ENCODE measurements around the gene ZSWIM4. TPM values are rescaled to one million over a fixed set of nuclear protein-coding genes. Genes with fewer than 3 reads are reported as not detected.

ZSWIM4 gene
- total RNA-seq, 1 donor from 2014 or later, result 8.5 TPM

DNA sequence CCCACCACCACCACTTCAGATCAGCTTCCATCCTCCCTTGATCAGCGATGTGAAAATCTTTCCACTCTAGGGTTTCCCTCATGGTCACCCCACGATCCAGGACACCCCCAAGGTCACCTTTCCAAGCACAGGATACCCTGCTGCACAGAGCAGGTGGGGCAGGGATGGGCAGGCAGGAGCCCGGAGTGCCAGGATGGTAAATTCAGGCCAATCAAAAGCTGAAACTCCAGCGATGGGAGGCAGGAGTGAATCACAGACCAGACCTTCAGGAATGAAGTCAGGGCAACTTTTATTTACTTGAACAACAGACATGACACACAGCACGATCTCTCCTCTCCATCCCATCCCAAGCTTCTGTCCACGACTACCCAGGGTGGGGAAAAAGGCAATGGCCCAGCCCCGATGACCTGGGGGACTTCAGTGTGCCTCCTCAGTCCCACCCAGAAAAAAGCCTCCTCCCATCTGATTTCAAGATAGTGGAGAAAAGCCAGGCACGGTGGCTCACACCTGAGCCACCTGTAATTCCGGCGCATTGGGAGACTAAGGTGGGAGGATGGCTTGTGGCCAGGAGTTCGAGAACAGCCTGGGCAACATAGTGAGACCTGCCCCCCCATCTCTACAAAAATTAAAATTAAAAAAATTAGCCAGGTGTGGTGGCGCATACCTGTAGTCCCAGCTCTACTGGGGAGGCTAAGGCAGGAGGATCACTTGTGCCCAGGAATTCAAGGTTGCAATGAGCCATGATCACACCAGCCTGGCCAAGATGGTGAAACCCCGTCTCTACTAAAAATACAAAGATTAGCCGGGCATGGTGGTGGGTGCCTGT, 39.2 kb downstream of the ZSWIM4 start:
- DNase-seq (ENCODE audit: low read depth in 2 of 2), result peak in 1 of 2 donors; percentile 69

GRCh38 chr19:13835791-13836723, 40.8 kb downstream of the ZSWIM4 start:
- DNase-seq (ENCODE audit: low read depth in 2 of 2), result peak in 1 of 2 donors; percentile 40

GRCh38 chr19:13838435-13839129, 43.3 kb downstream of the ZSWIM4 start:
- no peak for DNase-seq (ENCODE audit: low read depth in 2 of 2)

DNA sequence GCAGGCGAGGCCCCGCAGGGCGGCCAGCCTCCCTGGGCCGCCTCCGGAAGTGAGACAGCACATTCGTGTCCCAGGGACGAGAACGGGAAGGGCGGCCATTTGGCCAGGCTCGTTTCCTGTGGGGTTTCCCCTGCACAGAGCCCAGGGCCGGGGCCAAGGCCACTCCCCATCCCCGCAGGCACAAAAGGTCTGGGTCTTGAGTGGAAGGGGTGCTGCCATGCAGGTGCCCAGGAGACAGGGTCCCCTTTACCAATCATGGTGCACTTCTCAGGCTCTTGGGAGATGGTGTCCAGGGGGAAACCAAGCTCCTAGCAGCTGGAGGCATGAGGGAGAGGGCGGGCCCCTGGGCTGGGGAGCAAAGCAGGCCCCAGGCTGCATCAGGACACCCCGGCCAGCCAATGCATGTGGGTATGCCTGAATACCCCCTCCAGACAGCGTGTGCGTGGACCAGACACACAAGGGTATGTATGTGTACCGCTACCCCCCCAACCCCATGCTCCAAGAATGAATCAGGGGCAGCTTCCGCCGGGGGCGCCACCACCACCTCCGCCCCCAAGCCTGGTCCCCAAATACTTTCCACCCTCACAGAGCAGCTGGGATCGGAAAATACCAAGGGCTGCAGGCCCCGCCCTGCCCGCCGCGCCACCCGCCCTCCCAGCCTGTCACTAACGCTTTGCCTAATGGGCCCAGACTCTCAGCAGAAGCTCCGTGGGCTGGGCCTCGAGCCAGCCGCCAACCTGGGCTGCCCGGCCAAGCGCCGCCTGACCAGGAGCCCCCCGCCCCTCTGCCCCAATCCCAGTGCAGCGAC, 44.1 kb downstream of the ZSWIM4 start:
- peak; percentile 85 to 92 for DNase-seq (ENCODE audit: low read depth in 2 of 2)

- DNase-seq (ENCODE audit: low read depth in 2 of 2), result no peak
Observed at GRCh38 chr19:13839938-13840304, 44.7 kb downstream of the ZSWIM4 start.

- DNase-seq (ENCODE audit: low read depth in 2 of 2), result peak in 1 of 2 donors; percentile 54
Observed at GRCh38 chr19:13840305-13841085, 45.3 kb downstream of the ZSWIM4 start.

DNA sequence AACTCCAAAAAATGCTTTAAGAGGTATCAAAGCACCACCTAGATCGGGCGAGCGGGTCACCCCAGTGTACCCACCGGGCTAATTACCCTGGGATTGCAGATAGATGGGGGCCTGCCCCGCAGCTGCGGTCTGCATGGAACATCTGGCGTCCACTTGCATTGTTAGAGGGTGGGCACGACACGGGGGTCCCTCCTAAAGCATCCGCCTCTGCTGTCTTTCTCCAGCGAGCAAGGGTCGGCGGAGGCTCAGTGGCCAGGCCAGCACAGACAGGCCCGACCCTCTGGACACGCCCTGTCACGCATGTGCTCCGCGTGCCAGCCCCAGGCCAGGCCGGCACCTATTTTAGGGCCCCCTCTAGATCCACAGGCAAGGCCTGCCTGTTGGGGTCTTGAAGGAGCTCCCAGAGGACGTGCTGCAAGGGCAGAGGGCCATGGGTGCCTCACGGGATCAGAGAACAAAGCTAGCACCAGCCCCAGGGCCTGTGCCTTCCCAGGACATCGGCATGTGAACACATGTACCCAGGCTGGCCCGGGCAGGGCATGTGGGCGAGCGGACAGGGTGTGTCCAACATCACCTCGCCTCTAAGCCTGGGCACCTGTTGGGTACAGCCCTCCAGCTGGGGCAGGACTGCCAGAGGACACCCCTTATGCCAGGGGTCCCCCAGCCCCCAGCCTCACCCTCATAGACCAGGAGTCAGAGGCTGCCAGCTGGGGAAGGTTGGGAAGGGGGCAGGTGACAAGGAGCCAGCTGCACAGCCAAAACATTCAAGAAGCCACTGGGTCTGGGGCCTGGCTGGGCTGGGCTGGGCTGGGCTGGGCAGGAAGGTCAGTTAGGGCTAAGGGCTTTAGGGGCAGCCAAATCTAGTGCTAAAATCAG, 46.1 kb downstream of the ZSWIM4 start:
- DNase-seq (ENCODE audit: low read depth in 2 of 2), result peak in 1 of 2 donors; percentile 45

- DNase-seq (ENCODE audit: low read depth in 2 of 2), result peak in 1 of 2 donors; percentile 29
Observed at GRCh38 chr19:13841962-13842290, 46.7 kb downstream of the ZSWIM4 start.

- DNase-seq (ENCODE audit: low read depth in 2 of 2), result peak in 1 of 2 donors; percentile 82
Observed at GRCh38 chr19:13842291-13843103, 47.3 kb downstream of the ZSWIM4 start.

DNA sequence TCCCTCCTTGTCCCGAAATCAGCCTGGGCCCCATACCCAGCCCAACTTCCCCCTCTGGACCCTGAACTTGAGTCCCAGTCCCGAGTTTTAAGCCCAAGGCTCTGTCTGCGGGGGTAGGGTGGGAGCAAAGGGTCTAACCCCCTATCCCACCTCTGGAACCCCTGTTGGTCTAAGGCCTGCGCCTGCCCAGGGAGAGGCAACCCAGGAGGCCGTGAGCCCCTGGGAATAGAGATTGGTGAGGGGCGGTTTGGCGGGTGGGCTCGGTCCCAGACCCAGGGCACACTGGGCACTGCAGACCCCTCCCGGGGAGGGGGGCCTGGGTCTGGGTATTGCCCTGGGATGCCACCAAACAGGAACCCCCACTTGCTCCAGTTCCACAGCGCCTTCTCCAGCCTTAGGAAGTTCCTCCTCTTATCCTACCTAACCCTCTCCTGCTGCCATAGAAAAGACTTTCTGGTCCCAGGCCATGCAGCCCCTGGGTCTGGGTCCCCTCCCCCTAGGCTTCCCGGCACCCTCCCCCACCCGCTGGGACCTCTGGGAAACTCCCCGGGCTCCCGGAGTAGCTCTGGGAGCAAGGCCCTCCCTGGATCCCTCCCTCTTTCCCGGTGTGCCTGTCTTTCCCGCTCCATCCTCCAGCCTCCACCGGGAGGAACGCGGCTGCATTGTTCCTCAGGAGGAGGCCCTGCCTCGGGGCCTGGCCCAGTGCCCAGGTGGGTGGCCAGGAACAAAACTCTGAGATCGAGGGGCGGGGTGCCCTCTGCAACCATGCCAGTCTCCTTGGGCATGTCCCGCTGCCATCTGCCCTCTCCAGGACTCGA, 48.1 kb downstream of the ZSWIM4 start:
- DNase-seq (ENCODE audit: low read depth in 2 of 2), result peak in 1 of 2 donors; percentile 70

GRCh38 chr19:13844130-13844631, 48.9 kb downstream of the ZSWIM4 start:
- no peak for DNase-seq (ENCODE audit: low read depth in 2 of 2)

GRCh38 chr19:13846557-13847406, 51.5 kb downstream of the ZSWIM4 start:
- DNase-seq (ENCODE audit: low read depth in 2 of 2), result peak; percentile 94 to 96

DNA sequence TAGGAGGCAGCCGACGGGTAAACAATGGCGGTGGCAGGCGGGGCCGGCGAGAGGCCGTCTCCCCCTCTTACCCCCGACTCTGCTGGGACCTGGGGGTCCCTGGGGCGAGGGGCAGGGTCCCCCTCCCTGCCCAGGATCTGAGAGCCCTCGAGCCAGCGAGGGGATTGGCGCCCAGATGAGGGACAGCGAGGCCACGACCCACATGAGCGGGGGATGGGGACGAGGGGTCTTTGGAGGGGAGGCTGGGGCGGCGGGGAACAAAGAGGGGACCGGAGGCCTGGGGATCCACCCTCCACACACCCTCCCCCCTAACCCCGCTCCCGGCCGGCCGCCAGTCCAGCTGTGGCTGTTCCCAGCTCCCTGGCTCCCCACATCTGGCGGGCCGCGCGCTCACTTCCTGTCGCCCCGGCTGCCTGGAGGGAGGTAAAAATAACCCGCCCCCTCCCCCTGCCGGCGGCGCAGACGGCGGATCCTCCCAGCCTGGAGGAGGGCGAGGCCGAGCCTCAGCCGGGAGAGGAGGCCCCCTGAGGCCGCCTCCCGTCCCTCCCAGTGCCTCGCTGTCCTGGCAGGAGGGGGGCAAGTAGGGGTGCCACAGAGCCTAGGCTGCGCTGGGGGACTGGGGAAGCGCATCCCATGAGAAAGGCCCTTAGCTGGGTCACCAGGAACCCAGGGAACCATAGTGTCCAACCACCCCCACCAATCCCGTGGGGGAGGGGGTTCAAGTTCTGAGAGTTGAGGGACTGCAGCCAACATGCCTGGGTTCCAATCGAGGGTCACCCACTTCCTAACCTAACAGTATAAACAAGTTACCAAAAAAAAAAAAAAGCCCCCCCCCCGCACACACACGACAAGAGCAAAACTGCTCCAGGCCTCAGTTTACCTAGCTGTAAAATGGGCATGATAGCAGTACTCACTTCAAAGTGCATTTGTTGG, 52.4 kb downstream of the ZSWIM4 start:
- DNase-seq (ENCODE audit: low read depth in 2 of 2), result peak; percentile 73 to 95

- no peak for DNase-seq (ENCODE audit: low read depth in 2 of 2)
Observed at GRCh38 chr19:13848340-13848677, 53.1 kb downstream of the ZSWIM4 start.

Measured in dermis microvascular lymphatic vessel endothelial cell (primary cell).